Panc1 (cell line): ENCODE measurements around the gene GNG7. TPM values are rescaled to one million over a fixed set of nuclear protein-coding genes. Genes with fewer than 3 reads are reported as not detected.

ENCODE experiments used
- ATAC-seq: fragments of 200-7000 bp; cut with Tn5 transposase; 2 replicates; pipeline ENCODE4 v1.9.1; 2020; ENCODE audit warnings: mild to moderate bottlenecking, moderate library complexity
- BruUV-seq: library from RNA; stranded (reverse); fragments of 400-500 nt; replicated peaks from 2 replicates; lab custom pipeline; 2021; lab: Mats Ljungman, UMichigan
- CTCF ChIA-PET: fragments of 300-600 bp; sonication (Branson Sonifier 250); formaldehyde crosslinking; loops from one replicate; lab custom pipeline; 2022; ENCODE audit warnings: antibody characterized with exemption; lab: Charles Lee
- POLR2A ChIA-PET: fragments of 300-600 bp; sonication (Branson Sonifier 250); formaldehyde crosslinking; loops from one replicate; lab custom pipeline; 2022; ENCODE audit warnings: antibody characterized with exemption; lab: Charles Lee
- DNase-seq: peaks from one replicate; pipeline ENCODE4 v3.0.0-alpha.2; 2010; ENCODE audit warnings: low read depth, low spot score
- H3K27ac ChIP-seq: 2 replicates; pipeline ENCODE4 v1.5.1; 2011; ENCODE audit warnings: mild to moderate bottlenecking, low read length, inconsistent platforms
- H3K27me3 ChIP-seq: fragments of 200-500 bp; sonication (Bioruptor generic); 2 replicates; pipeline ENCODE4 v1.6.0; 2014; ENCODE audit warnings: low read length, inconsistent platforms; ENCODE audit not compliant: control insufficient read depth, insufficient read depth
- H3K36me3 ChIP-seq: fragments of 200-500 bp; sonication (Bioruptor generic); 2 replicates; pipeline ENCODE4 v1.5.1; 2014; ENCODE audit warnings: inconsistent platforms, mild to moderate bottlenecking, low read length, moderate library complexity; ENCODE audit not compliant: control insufficient read depth, insufficient read depth
- H3K4me1 ChIP-seq: 2 replicates; pipeline ENCODE4 v1.5.1; 2011; ENCODE audit warnings: inconsistent platforms, mild to moderate bottlenecking, low read length, moderate library complexity; ENCODE audit not compliant: control insufficient read depth, insufficient read depth
- H3K4me3 ChIP-seq, 2 experiments: 2 replicates each; pipeline ENCODE4 v1.5.1; 2011 to 2012; ENCODE audit warnings: low read depth in 2 of 2, low read length in 2 of 2, mild to moderate bottlenecking in 2 of 2, inconsistent platforms in 1 of 2, moderate library complexity in 1 of 2
- H3K9me3 ChIP-seq: fragments of 200-500 bp; sonication (Bioruptor generic); 2 replicates; pipeline ENCODE4 v1.5.1; 2014; ENCODE audit warnings: low read depth, mild to moderate bottlenecking, inconsistent platforms, low read length, moderate library complexity; ENCODE audit not compliant: control insufficient read depth, insufficient read depth
- CTCF ChIP-seq: fragments of 450-650 bp; IDR thresholded peaks from 2 replicates; pipeline ENCODE4 v1.5.1; 2017; ENCODE audit warnings: mild to moderate bottlenecking
- POLR2AphosphoS5 ChIP-seq: IDR thresholded peaks from 2 replicates; pipeline ENCODE4 v1.6.1; 2012; ENCODE audit warnings: mild to moderate bottlenecking, low read depth, low read length, moderate library complexity
- REST ChIP-seq, 2 experiments: IDR thresholded peaks; 2 replicates each; pipeline ENCODE4 v1.6.1; 2011 to 2012; ENCODE audit warnings: low read depth in 2 of 2, control low read depth in 1 of 2, low read length in 1 of 2, mild to moderate bottlenecking in 1 of 2, moderate library complexity in 1 of 2; ENCODE audit not compliant: insufficient read depth in 1 of 2
- SIN3A ChIP-seq: IDR thresholded peaks from 2 replicates; pipeline ENCODE4 v1.6.1; 2012; ENCODE audit warnings: low read depth, mild to moderate bottlenecking, low read length, moderate library complexity, borderline replicate concordance; ENCODE audit not compliant: insufficient read depth
- TCF7L2 ChIP-seq: IDR thresholded peaks from 2 replicates; pipeline ENCODE4 v1.6.1; 2011; ENCODE audit warnings: mild to moderate bottlenecking, low read depth, low read length, inconsistent platforms
- in situ Hi-C: cut with HindIII; loops from 2 replicates; pipeline ENCODE4 v1.10.0; 2016; ENCODE audit warnings: low sequenced_read_pairs, low pct_unique_long_range_greater_than_20kb
- intact Hi-C: fragments of 100-400 bp; cut with micrococcal nuclease; formaldehyde crosslinking; loops from one replicate; pipeline ENCODE4 v1.10.0; 2022; ENCODE audit not compliant: unreplicated experiment
- total RNA-seq: library from RNA; stranded (reverse); gene quantifications from one replicate; pipeline ENCODE4 v1.2.1, GENCODE V29; 2021; ENCODE audit not compliant: unreplicated experiment

GNG7 gene
- total RNA-seq, 1 experiment from 2014 or later = 0.74 TPM

GRCh38 chr19:2666344-2666994 lies 36.0 kb downstream of the GNG7 start:
- intact Hi-C loops = no loop called here
- BruUV-seq = no TSS peak
- DNase-seq (no peak), ATAC-seq (no peak)
- Histone ChIP-seq H3K27ac (no peak overlapping the region), H3K27me3 (no peaks in the 10 kb centered on the region), H3K9me3 (no peaks in the 10 kb centered on the region), H3K4me1 (no peaks in the 10 kb centered on the region), H3K4me3 (no peak overlapping the region), H3K36me3 (no peaks in the 10 kb centered on the region)
- TF ChIP-seq CTCF = no peak
- TF ChIP-seq TCF7L2 = no peak
- no peak for TF ChIP-seq SIN3A
- no peak for TF ChIP-seq REST (IDR thresholded peaks at IDR 0.05; ENCODE audit: insufficient read depth in 1 of 2, low read depth in 2 of 2, low read length in 1 of 2)
- TF ChIP-seq POLR2AphosphoS5 = no peak
- ChIA-PET POLR2A (no interaction called here), CTCF (no interaction called here)
- in situ Hi-C loops = no loop called here

- TF ChIP-seq REST (IDR thresholded peaks at IDR 0.05; ENCODE audit: insufficient read depth in 1 of 2, low read depth in 2 of 2, low read length in 1 of 2) = no peak
- TF ChIP-seq CTCF = no peak
- no peak for TF ChIP-seq SIN3A
- TF ChIP-seq POLR2AphosphoS5 = no peak
- no peak for TF ChIP-seq TCF7L2
- Histone ChIP-seq H3K9me3 (no peaks in the 10 kb centered on the region), H3K36me3 (no peaks in the 10 kb centered on the region), H3K4me3 (no peak overlapping the region), H3K27ac (no peak overlapping the region), H3K27me3 (no peaks in the 10 kb centered on the region), H3K4me1 (no peaks in the 10 kb centered on the region)
- no TSS peak for BruUV-seq
- ATAC-seq (no peak), DNase-seq (no peak)
- in situ Hi-C loops (no loop called here), intact Hi-C loops (no loop called here)
- ChIA-PET CTCF (interaction anchor here (0.7 kb wide), 1 partner anchor 17 kb away, joined by 12 read pairs; no protein-coding TSS in a partner anchor), POLR2A (no interaction called here)
Measured at GRCh38 chr19:2665103-2665502, 37.4 kb downstream of the GNG7 start.
